ENCODE measurements around the gene HMBS. TPM values are rescaled to one million over a fixed set of nuclear protein-coding genes. Genes with fewer than 3 reads are reported as not detected.

Gene HMBS
- total and polyA plus RNA-seq, 2 experiments from 2014 or later = 101 to 107 TPM

DNA sequence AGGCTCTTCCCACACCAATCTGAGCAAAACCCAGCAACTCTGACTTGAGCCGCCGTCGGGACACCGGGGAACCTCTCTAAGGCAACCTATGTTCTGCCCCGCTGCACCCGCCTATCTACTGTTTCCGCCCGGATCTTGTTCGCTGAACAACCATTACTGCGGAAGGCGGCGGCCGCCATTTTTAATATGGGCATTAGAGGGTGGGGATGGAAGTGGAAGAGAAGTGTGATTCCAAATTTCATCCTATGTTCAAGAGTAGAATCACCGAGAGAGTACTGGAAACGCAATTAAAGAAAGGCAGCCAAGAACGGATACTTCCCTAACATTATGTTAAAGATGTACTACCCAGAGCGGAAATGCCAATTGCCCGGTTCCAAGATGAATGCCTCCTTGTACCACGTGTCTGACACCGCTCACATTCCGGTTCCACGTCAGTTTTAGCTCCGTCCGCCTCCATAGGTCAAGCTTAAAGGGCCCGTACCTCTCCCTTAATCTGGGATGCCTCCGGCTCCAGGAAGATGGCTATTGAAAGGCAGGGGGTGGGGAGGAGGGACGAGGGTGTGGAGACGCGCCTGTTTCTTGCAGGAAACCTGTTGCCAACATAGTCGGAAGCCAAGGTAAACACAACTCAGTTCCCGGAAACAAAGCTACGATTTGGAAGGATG is 17.2 kb downstream of the HMBS start, which contains the start of gene DPAGT1:
Gene DPAGT1 (minus strand): TSS at position 95 of the 665 bp plus-strand sequence. CDS start 198 bp downstream, outside the sequence.
- peaks cover 30% of the 10 kb centered on the region for H3F3A ChIP-seq (replicated peaks; ENCODE audit: low read depth)
- no peaks in the 10 kb centered on the region for H3K9me3 Mint-ChIP-seq
- peak within 1 kb of the TSS; percentile 80 for H3K4me3 Mint-ChIP-seq
- H3K27ac ChIP-seq (ENCODE audit: low read depth) = peak within 1 kb of the TSS; percentile 90
- TF ChIP-seq CREB1 (CRISPR knock-in tag; IDR thresholded peaks at IDR 0.05; ENCODE audit: low read depth) = peak; percentile 83
- TF ChIP-seq ZNF114 (CRISPR knock-in tag; IDR thresholded peaks at IDR 0.05) = 0 out of 2 replicates have a peak, but pooled peaks have one; percentile 33
- TF ChIP-seq ZNF331 (CRISPR knock-in tag; IDR thresholded peaks at IDR 0.05; ENCODE audit: low read depth) = no peak
- TF ChIP-seq, protein P1, sequence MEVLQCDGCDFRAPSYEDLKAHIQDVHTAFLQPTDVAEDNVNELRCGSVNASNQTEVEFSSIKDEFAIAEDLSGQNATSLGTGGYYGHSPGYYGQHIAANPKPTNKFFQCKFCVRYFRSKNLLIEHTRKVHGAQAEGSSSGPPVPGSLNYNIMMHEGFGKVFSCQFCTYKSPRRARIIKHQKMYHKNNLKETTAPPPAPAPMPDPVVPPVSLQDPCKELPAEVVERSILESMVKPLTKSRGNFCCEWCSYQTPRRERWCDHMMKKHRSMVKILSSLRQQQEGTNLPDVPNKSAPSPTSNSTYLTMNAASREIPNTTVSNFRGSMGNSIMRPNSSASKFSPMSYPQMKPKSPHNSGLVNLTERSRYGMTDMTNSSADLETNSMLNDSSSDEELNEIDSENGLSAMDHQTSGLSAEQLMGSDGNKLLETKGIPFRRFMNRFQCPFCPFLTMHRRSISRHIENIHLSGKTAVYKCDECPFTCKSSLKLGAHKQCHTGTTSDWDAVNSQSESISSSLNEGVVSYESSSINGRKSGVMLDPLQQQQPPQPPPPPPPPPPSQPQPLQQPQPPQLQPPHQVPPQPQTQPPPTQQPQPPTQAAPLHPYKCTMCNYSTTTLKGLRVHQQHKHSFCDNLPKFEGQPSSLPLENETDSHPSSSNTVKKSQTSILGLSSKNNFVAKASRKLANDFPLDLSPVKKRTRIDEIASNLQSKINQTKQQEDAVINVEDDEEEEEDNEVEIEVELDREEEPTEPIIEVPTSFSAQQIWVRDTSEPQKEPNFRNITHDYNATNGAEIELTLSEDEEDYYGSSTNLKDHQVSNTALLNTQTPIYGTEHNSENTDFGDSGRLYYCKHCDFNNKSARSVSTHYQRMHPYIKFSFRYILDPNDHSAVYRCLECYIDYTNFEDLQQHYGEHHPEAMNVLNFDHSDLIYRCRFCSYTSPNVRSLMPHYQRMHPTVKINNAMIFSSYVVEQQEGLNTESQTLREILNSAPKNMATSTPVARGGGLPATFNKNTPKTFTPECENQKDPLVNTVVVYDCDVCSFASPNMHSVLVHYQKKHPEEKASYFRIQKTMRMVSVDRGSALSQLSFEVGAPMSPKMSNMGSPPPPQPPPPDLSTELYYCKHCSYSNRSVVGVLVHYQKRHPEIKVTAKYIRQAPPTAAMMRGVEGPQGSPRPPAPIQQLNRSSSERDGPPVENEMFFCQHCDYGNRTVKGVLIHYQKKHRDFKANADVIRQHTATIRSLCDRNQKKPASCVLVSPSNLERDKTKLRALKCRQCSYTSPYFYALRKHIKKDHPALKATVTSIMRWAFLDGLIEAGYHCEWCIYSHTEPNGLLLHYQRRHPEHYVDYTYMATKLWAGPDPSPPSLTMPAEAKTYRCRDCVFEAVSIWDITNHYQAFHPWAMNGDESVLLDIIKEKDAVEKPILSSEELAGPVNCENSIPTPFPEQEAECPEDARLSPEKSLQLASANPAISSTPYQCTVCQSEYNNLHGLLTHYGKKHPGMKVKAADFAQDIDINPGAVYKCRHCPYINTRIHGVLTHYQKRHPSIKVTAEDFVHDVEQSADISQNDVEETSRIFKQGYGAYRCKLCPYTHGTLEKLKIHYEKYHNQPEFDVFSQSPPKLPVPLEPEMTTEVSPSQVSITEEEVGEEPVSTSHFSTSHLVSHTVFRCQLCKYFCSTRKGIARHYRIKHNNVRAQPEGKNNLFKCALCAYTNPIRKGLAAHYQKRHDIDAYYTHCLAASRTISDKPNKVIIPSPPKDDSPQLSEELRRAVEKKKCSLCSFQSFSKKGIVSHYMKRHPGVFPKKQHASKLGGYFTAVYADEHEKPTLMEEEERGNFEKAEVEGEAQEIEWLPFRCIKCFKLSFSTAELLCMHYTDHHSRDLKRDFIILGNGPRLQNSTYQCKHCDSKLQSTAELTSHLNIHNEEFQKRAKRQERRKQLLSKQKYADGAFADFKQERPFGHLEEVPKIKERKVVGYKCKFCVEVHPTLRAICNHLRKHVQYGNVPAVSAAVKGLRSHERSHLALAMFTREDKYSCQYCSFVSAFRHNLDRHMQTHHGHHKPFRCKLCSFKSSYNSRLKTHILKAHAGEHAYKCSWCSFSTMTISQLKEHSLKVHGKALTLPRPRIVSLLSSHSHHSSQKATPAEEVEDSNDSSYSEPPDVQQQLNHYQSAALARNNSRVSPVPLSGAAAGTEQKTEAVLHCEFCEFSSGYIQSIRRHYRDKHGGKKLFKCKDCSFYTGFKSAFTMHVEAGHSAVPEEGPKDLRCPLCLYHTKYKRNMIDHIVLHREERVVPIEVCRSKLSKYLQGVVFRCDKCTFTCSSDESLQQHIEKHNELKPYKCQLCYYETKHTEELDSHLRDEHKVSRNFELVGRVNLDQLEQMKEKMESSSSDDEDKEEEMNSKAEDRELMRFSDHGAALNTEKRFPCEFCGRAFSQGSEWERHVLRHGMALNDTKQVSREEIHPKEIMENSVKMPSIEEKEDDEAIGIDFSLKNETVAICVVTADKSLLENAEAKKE (CRISPR knock-in tag; IDR thresholded peaks at IDR 0.05) = no peak
- TF ChIP-seq, protein P2, sequence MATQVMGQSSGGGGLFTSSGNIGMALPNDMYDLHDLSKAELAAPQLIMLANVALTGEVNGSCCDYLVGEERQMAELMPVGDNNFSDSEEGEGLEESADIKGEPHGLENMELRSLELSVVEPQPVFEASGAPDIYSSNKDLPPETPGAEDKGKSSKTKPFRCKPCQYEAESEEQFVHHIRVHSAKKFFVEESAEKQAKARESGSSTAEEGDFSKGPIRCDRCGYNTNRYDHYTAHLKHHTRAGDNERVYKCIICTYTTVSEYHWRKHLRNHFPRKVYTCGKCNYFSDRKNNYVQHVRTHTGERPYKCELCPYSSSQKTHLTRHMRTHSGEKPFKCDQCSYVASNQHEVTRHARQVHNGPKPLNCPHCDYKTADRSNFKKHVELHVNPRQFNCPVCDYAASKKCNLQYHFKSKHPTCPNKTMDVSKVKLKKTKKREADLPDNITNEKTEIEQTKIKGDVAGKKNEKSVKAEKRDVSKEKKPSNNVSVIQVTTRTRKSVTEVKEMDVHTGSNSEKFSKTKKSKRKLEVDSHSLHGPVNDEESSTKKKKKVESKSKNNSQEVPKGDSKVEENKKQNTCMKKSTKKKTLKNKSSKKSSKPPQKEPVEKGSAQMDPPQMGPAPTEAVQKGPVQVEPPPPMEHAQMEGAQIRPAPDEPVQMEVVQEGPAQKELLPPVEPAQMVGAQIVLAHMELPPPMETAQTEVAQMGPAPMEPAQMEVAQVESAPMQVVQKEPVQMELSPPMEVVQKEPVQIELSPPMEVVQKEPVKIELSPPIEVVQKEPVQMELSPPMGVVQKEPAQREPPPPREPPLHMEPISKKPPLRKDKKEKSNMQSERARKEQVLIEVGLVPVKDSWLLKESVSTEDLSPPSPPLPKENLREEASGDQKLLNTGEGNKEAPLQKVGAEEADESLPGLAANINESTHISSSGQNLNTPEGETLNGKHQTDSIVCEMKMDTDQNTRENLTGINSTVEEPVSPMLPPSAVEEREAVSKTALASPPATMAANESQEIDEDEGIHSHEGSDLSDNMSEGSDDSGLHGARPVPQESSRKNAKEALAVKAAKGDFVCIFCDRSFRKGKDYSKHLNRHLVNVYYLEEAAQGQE (IDR thresholded peaks at IDR 0.05; ENCODE audit: unreplicated experiment) = peak; percentile 12
- no peak for TF ChIP-seq EZH2phosphoT487 (IDR thresholded peaks at IDR 0.05; ENCODE audit: unreplicated experiment)
- TF ChIP-seq EZH2 (IDR thresholded peaks at IDR 0.05; ENCODE audit: low read depth, unreplicated experiment) = no peak
- TF ChIP-seq, protein P3, sequence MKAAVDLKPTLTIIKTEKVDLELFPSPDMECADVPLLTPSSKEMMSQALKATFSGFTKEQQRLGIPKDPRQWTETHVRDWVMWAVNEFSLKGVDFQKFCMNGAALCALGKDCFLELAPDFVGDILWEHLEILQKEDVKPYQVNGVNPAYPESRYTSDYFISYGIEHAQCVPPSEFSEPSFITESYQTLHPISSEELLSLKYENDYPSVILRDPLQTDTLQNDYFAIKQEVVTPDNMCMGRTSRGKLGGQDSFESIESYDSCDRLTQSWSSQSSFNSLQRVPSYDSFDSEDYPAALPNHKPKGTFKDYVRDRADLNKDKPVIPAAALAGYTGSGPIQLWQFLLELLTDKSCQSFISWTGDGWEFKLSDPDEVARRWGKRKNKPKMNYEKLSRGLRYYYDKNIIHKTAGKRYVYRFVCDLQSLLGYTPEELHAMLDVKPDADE (IDR thresholded peaks at IDR 0.05) = peak; percentile 83
- TF ChIP-seq, protein P4, sequence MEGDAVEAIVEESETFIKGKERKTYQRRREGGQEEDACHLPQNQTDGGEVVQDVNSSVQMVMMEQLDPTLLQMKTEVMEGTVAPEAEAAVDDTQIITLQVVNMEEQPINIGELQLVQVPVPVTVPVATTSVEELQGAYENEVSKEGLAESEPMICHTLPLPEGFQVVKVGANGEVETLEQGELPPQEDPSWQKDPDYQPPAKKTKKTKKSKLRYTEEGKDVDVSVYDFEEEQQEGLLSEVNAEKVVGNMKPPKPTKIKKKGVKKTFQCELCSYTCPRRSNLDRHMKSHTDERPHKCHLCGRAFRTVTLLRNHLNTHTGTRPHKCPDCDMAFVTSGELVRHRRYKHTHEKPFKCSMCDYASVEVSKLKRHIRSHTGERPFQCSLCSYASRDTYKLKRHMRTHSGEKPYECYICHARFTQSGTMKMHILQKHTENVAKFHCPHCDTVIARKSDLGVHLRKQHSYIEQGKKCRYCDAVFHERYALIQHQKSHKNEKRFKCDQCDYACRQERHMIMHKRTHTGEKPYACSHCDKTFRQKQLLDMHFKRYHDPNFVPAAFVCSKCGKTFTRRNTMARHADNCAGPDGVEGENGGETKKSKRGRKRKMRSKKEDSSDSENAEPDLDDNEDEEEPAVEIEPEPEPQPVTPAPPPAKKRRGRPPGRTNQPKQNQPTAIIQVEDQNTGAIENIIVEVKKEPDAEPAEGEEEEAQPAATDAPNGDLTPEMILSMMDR (conservative IDR thresholded peaks at IDR 0.05; ENCODE audit: low read depth in 2 of 2) = no peak
- no peak for TF ChIP-seq STAT1 (IDR thresholded peaks at IDR 0.05; ENCODE audit: unreplicated experiment)
- no peak for TF ChIP-seq POLR2AphosphoS5 (IDR thresholded peaks at IDR 0.05; ENCODE audit: low read depth)
- no peak for TF ChIP-seq NANOG (IDR thresholded peaks at IDR 0.05; ENCODE audit: borderline replicate concordance)
- no peak for TF ChIP-seq JUNB (IDR thresholded peaks at IDR 0.05; ENCODE audit: unreplicated experiment)
- peak within 1 kb of the TSS; percentile 99 for H3K27ac Mint-ChIP-seq
- H3K27me3 Mint-ChIP-seq (ENCODE audit: insufficient read depth, low read depth, poor library complexity) = peaks cover 11% of the 10 kb centered on the region
- peaks cover 30% of the 10 kb centered on the region for H3K4me1 ChIP-seq (ENCODE audit: insufficient read depth)
- peak within 1 kb of the TSS; percentile 89 for H2AFZ ChIP-seq
- H3K36me3 ChIP-seq (ENCODE audit: insufficient read depth) = peaks cover 9% of the 10 kb centered on the region
- H3K9me2 ChIP-seq (ENCODE audit: insufficient read depth) = no peaks in the 10 kb centered on the region
- H3K4me3 ChIP-seq = peak within 1 kb of the TSS; percentile 98
- peaks cover 27% of the 10 kb centered on the region for H3K4me1 Mint-ChIP-seq
- ATAC-seq (peak; percentile 87), DNase-seq (ENCODE audit: low spot score) (peak; percentile 98)
- no peaks in the 10 kb centered on the region for H4K20me1 ChIP-seq (replicated peaks; ENCODE audit: insufficient read depth)
- peaks cover 22% of the 10 kb centered on the region for H3K36me3 Mint-ChIP-seq (ENCODE audit: low read depth)
- H3K27me3 ChIP-seq (ENCODE audit: insufficient read depth) = no peaks in the 10 kb centered on the region
- H3K79me2 ChIP-seq (replicated peaks; ENCODE audit: insufficient read depth) = peaks cover 15% of the 10 kb centered on the region
- peak within 1 kb of the TSS; percentile 100 for H3K4me2 ChIP-seq

Data from GM23338 (cell line).